IPS DF 6.9 (cell line): ENCODE measurements around the gene BMPER.

ENCODE experiments used
- DNase-seq: peaks from one replicate; pipeline ENCODE4 v3.0.0-alpha.2; 2013; ENCODE audit warnings: low read depth, low spot score
- H3K27ac ChIP-seq: one replicate; pipeline ENCODE4 v1.5.1; 2013; ENCODE audit warnings: low read length, control low read depth
- H3K27me3 ChIP-seq: 2 replicates; pipeline ENCODE4 v1.6.1; 2013; ENCODE audit warnings: mild to moderate bottlenecking, low read length; ENCODE audit not compliant: control insufficient read depth, insufficient read depth
- H3K36me3 ChIP-seq: 2 replicates; pipeline ENCODE4 v1.6.1; 2013; ENCODE audit warnings: low read length; ENCODE audit not compliant: control insufficient read depth, insufficient read depth
- H3K4me1 ChIP-seq: 2 replicates; pipeline ENCODE4 v1.6.1; 2013; ENCODE audit warnings: low read length; ENCODE audit not compliant: control insufficient read depth, insufficient read depth
- H3K4me3 ChIP-seq: 2 replicates; pipeline ENCODE4 v1.5.1; 2013; ENCODE audit warnings: mild to moderate bottlenecking, low read length
- H3K9me3 ChIP-seq: 2 replicates; pipeline ENCODE4 v1.6.1; 2013; ENCODE audit warnings: low read length, inconsistent platforms; ENCODE audit not compliant: control insufficient read depth, insufficient read depth
- WGBS: extraction: QIAGEN DNeasy Blood & Tissue Kit; methylation state at CpG from one replicate; pipeline ENCODE4 v1.1.7; 2013; ENCODE audit warnings: mixed read lengths, missing lambda C conversion rate; ENCODE audit not compliant: insufficient read length, insufficient coverage; 5-methylcytosine and 5-hydroxymethylcytosine counted together

The BMPER gene

DNA sequence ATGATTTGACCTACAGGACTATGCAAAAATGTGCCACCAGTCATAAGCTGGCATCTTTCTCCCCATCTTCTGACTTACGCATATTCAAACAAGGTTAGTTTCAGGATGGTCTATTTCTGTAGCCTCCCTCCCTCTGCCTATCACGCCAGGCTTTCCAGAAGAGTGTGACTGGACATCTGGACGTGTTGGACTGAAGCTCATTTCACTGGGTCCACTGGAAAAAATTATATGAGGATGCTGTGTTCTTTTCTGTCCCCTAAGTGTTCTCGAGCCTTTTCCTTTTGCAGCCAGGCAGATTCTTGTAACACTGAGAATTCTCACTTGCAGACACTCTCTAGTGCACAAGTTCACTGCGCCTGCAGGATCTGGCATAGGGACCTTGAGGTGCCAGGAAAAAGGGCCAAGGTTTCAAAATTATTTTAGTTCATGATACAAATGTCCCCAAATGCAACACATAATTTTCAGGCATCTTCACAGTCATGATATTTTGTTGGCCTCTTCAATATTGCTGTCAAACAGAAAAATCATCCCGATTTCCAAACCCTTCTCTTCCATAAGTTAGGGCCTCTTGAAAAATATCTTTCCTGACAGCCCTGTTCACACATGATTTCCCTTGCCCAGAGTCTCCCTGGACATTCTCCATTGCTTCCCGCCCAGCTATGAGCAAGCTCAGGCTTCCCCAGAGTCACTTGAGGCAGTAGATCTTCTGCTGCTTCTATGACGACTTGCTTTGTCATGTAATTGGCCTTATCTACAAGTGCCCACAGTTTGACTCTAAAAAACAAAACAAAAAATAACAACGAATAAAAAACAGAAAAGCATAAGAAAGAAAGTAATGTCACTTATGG, 170.4 kb downstream of the BMPER start:
- WGBS = no CpG with 5 or more reads among the region's 9 CpGs
- no peak for DNase-seq
- peaks cover 4% of the 10 kb centered on the region for H3K4me1 ChIP-seq

DNA sequence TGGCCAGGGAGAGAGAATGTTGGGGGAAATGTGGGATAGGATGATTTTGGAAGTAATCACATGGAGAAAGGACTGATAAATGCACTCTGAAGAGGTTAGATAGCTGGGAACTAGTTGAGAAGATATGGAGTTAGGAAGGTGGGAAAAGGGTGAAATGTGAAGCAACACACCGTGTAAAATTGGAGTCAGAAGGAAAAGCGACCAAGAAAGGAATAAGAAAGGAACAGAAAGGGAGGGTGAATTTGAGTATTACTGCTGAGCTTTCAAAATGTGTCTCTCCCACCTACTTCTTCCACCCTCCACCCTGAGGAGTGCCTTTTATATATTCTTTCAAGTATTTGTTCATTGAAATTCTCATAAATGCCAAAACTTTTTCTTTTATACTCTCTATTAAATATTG, 171.8 kb downstream of the BMPER start:
- Histone ChIP-seq H3K4me1 (peaks cover 4% of the 10 kb centered on the region), H3K27me3 (no peaks in the 10 kb centered on the region), H3K4me3 (no peak overlapping the region), H3K27ac (no peak overlapping the region), H3K36me3 (no peaks in the 10 kb centered on the region; the same call in 1 of the 2 replicates), H3K9me3 (no peaks in the 10 kb centered on the region)
- WGBS = no CpG with 5 or more reads among the region's 2 CpGs
- no peak for DNase-seq

More for the DNA sequence above, 170.4 kb downstream of the BMPER start:
- H3K27me3 ChIP-seq = no peaks in the 10 kb centered on the region
- H3K27ac ChIP-seq = no peak overlapping the region
- H3K9me3 ChIP-seq = no peaks in the 10 kb centered on the region
- H3K4me3 ChIP-seq = no peak overlapping the region
- no peaks in the 10 kb centered on the region; the same call in 1 of the 2 replicates for H3K36me3 ChIP-seq

DNA sequence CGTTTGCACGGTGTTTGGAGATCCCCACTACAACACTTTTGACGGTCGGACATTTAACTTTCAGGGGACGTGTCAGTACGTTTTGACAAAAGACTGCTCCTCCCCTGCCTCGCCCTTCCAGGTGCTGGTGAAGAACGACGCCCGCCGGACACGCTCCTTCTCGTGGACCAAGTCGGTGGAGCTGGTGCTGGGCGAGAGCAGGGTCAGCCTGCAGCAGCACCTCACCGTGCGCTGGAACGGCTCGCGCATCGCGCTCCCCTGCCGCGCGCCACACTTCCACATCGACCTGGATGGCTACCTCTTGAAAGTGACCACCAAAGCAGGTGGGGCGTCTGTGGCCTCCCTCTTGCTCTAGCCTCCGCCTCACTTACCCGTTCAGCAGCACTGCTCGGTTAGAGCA, 173.5 kb downstream of the BMPER start:
- H3K36me3 ChIP-seq = no peaks in the 10 kb centered on the region; the same call in 1 of the 2 replicates
- DNase-seq = no peak
- H3K4me1 ChIP-seq = peaks cover 4% of the 10 kb centered on the region
- no peaks in the 10 kb centered on the region for H3K27me3 ChIP-seq
- H3K4me3 ChIP-seq = no peak overlapping the region
- no peak overlapping the region for H3K27ac ChIP-seq
- H3K9me3 ChIP-seq = no peaks in the 10 kb centered on the region
- WGBS = no CpG with 5 or more reads among the region's 30 CpGs

DNA sequence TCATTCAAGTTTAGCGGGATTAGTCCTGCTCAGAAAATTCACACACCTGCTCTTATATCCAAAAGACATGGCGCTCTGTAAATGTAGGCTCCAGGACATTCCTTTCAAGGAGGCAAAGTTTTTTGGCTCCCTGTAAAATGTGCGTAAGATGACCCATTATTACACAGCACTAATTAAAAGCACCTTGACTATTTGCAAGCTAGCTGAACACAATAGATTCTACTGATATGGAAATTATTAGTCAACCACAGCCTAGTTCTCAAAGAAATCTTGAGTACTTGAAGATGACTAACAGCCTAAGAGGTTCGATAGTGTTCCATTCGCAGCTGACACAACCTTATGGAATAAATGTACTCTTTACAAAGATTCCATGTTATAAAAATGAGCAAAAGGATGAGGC, 175.2 kb downstream of the BMPER start:
- H3K27ac ChIP-seq = no peak overlapping the region
- WGBS = no CpG with 5 or more reads among the region's 5 CpGs
- no peak for DNase-seq
- H3K9me3 ChIP-seq = no peaks in the 10 kb centered on the region
- H3K4me3 ChIP-seq = no peak overlapping the region
- no peaks in the 10 kb centered on the region for H3K27me3 ChIP-seq
- H3K36me3 ChIP-seq = no peaks in the 10 kb centered on the region; the same call in 1 of the 2 replicates
- peaks cover 4% of the 10 kb centered on the region for H3K4me1 ChIP-seq

DNA sequence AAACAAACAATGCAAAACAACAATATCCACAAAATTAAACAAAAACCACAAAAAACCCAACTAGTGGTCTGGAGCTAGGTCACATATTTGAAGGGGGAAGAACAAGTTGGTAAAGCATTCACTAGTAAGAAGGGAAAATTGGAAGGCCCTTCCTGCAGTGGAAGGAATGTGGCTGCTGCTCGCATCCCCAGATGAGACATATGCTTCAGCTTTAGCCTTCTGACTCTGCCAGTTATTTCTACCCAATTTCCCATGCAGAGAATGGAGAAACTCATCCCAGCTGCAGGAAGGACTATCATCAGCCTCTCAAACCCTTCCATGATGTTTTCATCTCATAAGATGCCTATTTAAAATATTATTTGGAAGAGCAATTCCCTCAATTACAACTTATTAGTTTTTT, 176.6 kb downstream of the BMPER start:
- H3K9me3 ChIP-seq = no peaks in the 10 kb centered on the region
- peaks cover 2% of the 10 kb centered on the region; the same call in 1 of the 2 replicates for H3K4me1 ChIP-seq
- no peak overlapping the region for H3K4me3 ChIP-seq
- no peak for DNase-seq
- no peaks in the 10 kb centered on the region; the same call in 1 of the 2 replicates for H3K36me3 ChIP-seq
- no peak overlapping the region for H3K27ac ChIP-seq
- no CpG with 5 or more reads among the region's 1 CpG for WGBS
- H3K27me3 ChIP-seq = no peaks in the 10 kb centered on the region

DNA sequence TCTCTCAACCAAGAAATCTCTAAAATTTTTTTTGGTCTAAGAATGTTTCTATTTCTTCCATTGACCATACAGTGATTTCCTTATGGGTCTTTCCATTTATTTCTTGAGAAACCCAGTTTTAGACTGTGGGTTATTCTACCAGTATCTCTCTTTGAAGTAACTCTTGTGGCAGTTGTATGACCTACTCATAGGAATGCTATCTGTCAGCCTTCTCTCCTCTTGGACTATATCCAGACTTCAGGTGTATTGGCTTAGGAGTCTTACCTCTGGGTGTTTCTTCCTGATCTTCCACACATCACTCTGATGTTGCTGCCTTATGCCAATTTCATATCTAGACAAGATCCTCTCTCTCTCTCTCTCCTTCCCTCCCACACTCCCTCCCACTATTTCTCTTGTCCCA, 178.1 kb downstream of the BMPER start:
- peaks cover 2% of the 10 kb centered on the region; the same call in 1 of the 2 replicates for H3K4me1 ChIP-seq
- DNase-seq = no peak
- no peaks in the 10 kb centered on the region for H3K9me3 ChIP-seq
- no peak overlapping the region for H3K27ac ChIP-seq
- no peaks in the 10 kb centered on the region for H3K27me3 ChIP-seq
- H3K4me3 ChIP-seq = no peak overlapping the region
- H3K36me3 ChIP-seq = no peaks in the 10 kb centered on the region; the same call in 1 of the 2 replicates

DNA sequence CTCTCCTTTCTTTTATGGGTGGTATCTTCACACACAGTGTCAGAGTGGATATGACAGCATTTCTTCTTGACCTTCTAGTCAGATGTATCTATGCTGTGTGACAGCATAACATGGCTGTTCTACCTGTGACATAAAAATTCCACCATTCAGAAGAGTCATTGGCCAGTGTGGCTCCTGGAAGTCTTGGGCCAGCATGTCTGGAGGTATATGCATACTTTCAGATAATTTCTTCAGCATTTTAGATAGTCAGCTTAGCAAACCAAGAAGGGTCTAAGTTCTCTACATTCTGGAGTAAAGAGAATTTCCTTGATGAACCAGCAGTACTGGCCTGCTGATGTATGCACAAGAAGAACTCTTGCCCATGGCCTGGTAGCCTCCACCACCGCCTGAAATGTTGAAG, 179.3 kb downstream of the BMPER start:
- no peak for DNase-seq
- Histone ChIP-seq H3K4me3 (no peak overlapping the region), H3K9me3 (no peaks in the 10 kb centered on the region), H3K27ac (no peak overlapping the region), H3K27me3 (no peaks in the 10 kb centered on the region), H3K4me1 (no peaks in the 10 kb centered on the region), H3K36me3 (no peaks in the 10 kb centered on the region)
- WGBS = no CpG with 5 or more reads among the region's 1 CpG

DNA sequence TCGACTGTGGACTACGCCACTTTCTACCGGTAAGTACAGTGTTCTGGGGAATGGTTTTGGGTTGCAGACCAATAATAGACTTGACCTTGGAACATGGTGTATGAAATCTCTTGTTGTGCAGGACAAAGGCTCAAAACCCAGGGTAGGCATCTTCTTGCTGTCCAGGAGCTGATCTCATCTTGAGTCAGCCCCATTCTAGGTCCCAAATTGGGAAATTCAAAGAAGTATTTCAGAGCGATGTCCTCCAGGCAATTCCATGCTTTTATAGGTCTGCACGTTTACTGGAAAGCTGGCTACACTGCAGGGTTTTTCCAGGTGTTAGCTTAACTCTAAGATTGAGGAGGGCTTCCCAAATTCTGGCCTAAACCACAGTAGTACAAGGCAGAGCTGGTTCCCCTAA, 180.7 kb downstream of the BMPER start:
- Histone ChIP-seq H3K9me3 (no peaks in the 10 kb centered on the region), H3K36me3 (no peaks in the 10 kb centered on the region), H3K27me3 (no peaks in the 10 kb centered on the region), H3K4me3 (no peak overlapping the region), H3K4me1 (no peaks in the 10 kb centered on the region), H3K27ac (no peak overlapping the region)
- DNase-seq = no peak
- no CpG with 5 or more reads among the region's 5 CpGs for WGBS

DNA sequence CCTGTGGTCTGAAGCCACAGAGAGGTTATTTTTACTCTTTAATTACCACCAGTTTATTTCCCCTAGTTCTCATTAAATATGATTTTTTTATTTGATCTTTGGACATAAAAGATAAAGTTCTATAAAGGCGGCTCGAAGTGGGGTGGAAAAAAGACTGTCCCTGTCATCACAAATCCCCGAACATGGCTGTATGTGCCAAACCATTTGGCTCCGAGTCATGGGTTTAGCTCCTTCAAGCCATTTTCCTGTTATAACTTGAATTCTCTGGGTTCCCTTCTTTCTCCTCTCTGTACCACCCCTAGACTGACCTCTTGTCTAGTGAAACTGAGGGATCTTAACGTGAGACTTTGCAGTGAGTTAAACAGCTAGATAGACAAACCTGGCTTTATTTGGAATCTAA, 181.6 kb downstream of the BMPER start:
- Histone ChIP-seq H3K9me3 (no peaks in the 10 kb centered on the region), H3K27ac (no peak overlapping the region)
- WGBS = no CpG with 5 or more reads among the region's 5 CpGs

DNA sequence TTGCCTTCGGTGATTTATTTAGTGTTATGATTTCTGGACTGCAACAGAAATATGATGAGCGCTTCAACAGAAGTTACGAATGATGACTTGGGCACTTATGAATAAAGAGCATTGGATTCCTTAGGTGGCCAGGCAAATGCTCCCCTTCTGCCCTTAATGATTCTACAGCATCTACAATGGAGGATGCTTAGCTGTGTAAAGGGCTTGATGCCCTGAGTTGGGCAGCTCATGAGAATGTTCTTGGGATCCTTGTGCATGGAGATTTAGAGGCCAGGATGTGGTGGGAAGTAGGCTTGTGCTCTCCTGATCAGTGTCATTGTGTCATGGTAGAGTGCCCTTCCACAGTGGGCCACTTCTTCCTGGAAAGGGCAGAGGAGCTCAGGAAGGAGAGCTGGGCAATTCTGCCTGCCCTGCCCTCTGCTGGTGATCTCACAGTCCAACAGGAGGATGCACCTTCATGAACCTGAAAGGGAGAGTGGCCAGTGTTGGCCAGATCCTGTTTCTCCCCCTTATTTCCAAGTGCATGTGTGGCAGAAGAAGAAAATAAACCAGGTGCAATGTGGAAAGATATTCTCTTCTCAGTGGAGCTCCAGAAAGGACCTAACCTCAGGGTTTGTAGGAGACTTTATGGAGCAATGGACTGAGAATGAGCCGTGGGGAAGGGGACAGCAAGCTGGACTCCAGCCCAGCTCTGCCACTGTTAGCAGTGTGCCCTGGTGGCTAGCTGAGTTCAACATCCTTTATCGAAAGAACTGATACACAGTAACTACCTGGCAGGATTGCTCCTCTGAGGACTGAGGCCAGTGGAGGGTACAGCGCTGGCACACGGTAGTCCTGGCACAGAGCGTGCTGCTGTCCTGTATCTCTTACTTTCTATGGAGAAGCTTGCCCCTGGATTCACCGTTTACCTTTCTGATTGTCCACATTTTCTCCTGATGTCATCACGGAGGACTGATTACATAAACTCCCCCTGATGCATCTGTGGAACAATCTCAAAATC, 182.9 kb downstream of the BMPER start:
- Histone ChIP-seq H3K4me1 (no peaks in the 10 kb centered on the region), H3K27me3 (no peaks in the 10 kb centered on the region), H3K27ac (no peak overlapping the region), H3K9me3 (no peaks in the 10 kb centered on the region), H3K36me3 (no peaks in the 10 kb centered on the region), H3K4me3 (no peak overlapping the region)
- WGBS = no CpG with 5 or more reads among the region's 10 CpGs
- peak; percentile 52 for DNase-seq

More for the DNA sequence above, 181.6 kb downstream of the BMPER start:
- Histone ChIP-seq H3K27me3 (no peaks in the 10 kb centered on the region), H3K4me1 (no peaks in the 10 kb centered on the region), H3K4me3 (no peak overlapping the region), H3K36me3 (no peaks in the 10 kb centered on the region)
- DNase-seq = no peak
